DOHH2 (cell line): Measurements from ENCODE around the gene RIN3.

Experiments used
- H3F3A ChIP-seq: fragments of 200-600 bp; sonication (generic), shearing (Covaris generic); 2 replicates; pipeline ENCODE4 v1.6.0; 2016; ENCODE audit warnings: antibody characterized with exemption, mild to moderate bottlenecking; ENCODE audit not compliant: control insufficient read depth, insufficient read depth
- H3K27ac ChIP-seq: fragments of 200-600 bp; sonication (generic); 2 replicates; pipeline ENCODE4 v1.5.1; 2014; ENCODE audit warnings: low read depth, mild to moderate bottlenecking, low read length, moderate library complexity
- H3K27me3 ChIP-seq: fragments of 200-600 bp; sonication (generic); 2 replicates; pipeline ENCODE4 v1.6.1; 2014; ENCODE audit warnings: mild to moderate bottlenecking, low read length, mixed read lengths; ENCODE audit not compliant: control insufficient read depth
- H3K36me3 ChIP-seq: fragments of 200-600 bp; sonication (generic); 2 replicates; pipeline ENCODE4 v1.6.1; 2014; ENCODE audit warnings: mild to moderate bottlenecking, low read length, moderate library complexity, mixed read lengths; ENCODE audit not compliant: control insufficient read depth
- H3K4me1 ChIP-seq: fragments of 200-600 bp; sonication (generic); 2 replicates; pipeline ENCODE4 v1.6.1; 2014; ENCODE audit warnings: mild to moderate bottlenecking, low read length, mixed read lengths; ENCODE audit not compliant: control insufficient read depth
- H3K4me2 ChIP-seq: fragments of 200-600 bp; sonication (generic); 2 replicates; pipeline ENCODE4 v1.6.0; 2014; ENCODE audit warnings: mild to moderate bottlenecking, low read length, moderate library complexity
- H3K4me3 ChIP-seq: fragments of 200-600 bp; sonication (generic); 2 replicates; pipeline ENCODE4 v1.5.1; 2014; ENCODE audit warnings: mild to moderate bottlenecking, low read length, mixed read lengths
- H3K79me2 ChIP-seq: fragments of 200-600 bp; sonication (generic); 2 replicates; pipeline ENCODE4 v1.6.1; 2014; ENCODE audit warnings: mild to moderate bottlenecking, low read length, mixed read lengths; ENCODE audit not compliant: control insufficient read depth
- H3K9me2 ChIP-seq: fragments of 200-600 bp; sonication (generic); replicated peaks from 2 replicates; pipeline ENCODE4 v1.6.1; 2014; ENCODE audit warnings: mild to moderate bottlenecking, low read length, mixed read lengths; ENCODE audit not compliant: control insufficient read depth
- H3K9me3 ChIP-seq: fragments of 200-600 bp; sonication (generic); 2 replicates; pipeline ENCODE4 v1.6.1; 2014; ENCODE audit warnings: antibody characterized with exemption, low read length, mixed read lengths; ENCODE audit not compliant: control insufficient read depth, insufficient read depth
- H4K20me1 ChIP-seq: fragments of 200-600 bp; sonication (generic); 2 replicates; pipeline ENCODE4 v1.6.0; 2014; ENCODE audit warnings: low read depth, mild to moderate bottlenecking, antibody characterized with exemption, low read length, moderate library complexity; ENCODE audit not compliant: control insufficient read depth, insufficient read depth
- CTCF ChIP-seq: fragments of 200-600 bp; sonication (generic); IDR thresholded peaks from one replicate; pipeline ENCODE4 v1.5.1; 2014; ENCODE audit warnings: antibody characterized with exemption, mild to moderate bottlenecking, low read depth, low read length; ENCODE audit not compliant: poor library complexity, severe bottlenecking
- EZH2phosphoT487 ChIP-seq: fragments of 200-600 bp; sonication (generic); IDR thresholded peaks from 2 replicates; pipeline ENCODE4 v1.6.1; 2017; ENCODE audit warnings: borderline replicate concordance, mild to moderate bottlenecking, antibody characterized with exemption, low read length, moderate library complexity, mixed read lengths

The RIN3 gene

GRCh38 chr14:92557544-92557912, 43.9 kb downstream of the RIN3 start:
- no peaks in the 10 kb centered on the region for H3K79me2 ChIP-seq
- no peak overlapping the region for H3K4me3 ChIP-seq
- no peak for TF ChIP-seq EZH2phosphoT487
- no peak for TF ChIP-seq CTCF
- no peak overlapping the region for H3K4me2 ChIP-seq
- H3K9me3 ChIP-seq, result no peaks in the 10 kb centered on the region
- H3K27ac ChIP-seq, result no peak overlapping the region
- H3K36me3 ChIP-seq, result no peaks in the 10 kb centered on the region
- peaks cover 13% of the 10 kb centered on the region for H3K4me1 ChIP-seq
- H3F3A ChIP-seq, result no peaks in the 10 kb centered on the region
- H3K9me2 ChIP-seq, result no peaks in the 10 kb centered on the region
- no peaks in the 10 kb centered on the region for H4K20me1 ChIP-seq
- H3K27me3 ChIP-seq, result peaks cover 48% of the 10 kb centered on the region

DNA sequence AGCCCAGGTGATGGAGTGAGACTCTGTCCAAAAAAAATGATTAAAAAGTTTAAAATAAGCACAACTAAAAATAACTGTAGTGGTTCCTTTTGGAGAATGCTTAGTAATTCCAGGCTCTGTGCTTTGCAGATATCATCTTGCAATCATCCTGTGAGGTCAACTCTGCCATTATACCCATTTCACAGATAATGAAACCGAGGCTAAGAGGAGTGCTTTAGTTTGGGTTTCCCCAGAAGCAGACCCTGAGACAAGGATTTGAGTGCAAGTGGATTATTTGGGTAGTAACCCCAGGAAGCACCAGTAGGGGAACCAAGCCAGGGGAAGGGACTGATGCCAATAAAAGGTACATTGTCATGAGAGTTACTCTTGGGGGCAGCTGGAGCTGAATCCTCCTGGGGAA, 44.7 kb downstream of the RIN3 start:
- no peaks in the 10 kb centered on the region for H3F3A ChIP-seq
- no peak overlapping the region for H3K4me2 ChIP-seq
- no peak overlapping the region for H3K27ac ChIP-seq
- no peaks in the 10 kb centered on the region for H3K9me3 ChIP-seq
- H3K27me3 ChIP-seq, result peaks cover 47% of the 10 kb centered on the region
- no peaks in the 10 kb centered on the region for H3K36me3 ChIP-seq
- TF ChIP-seq EZH2phosphoT487, result no peak
- TF ChIP-seq CTCF, result no peak
- peaks cover 12% of the 10 kb centered on the region for H3K4me1 ChIP-seq
- H3K4me3 ChIP-seq, result no peak overlapping the region
- H3K79me2 ChIP-seq, result no peaks in the 10 kb centered on the region
- H4K20me1 ChIP-seq, result no peaks in the 10 kb centered on the region
- no peaks in the 10 kb centered on the region for H3K9me2 ChIP-seq

DNA sequence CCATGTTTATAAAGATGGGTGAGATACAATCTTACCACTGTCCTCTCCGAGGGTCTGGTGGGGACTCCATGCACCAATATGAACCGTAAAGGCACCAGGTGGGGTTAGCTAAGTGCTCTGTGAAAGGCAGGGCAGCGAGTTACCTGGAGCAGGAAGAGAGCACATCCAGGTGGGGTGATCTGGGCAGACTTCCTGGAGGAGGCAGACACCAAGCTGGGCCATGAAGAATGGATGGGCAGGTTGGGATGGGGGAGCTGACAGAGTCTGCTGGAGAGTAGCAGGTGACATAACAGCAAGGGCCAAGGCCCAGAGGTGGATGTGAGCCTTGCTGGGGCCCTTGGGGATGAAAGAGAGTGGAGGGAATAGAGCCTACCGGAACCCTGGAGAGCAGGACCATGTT, 45.9 kb downstream of the RIN3 start:
- peaks cover 42% of the 10 kb centered on the region for H3K27me3 ChIP-seq
- H3K79me2 ChIP-seq, result no peaks in the 10 kb centered on the region
- no peak overlapping the region for H3K27ac ChIP-seq
- no peaks in the 10 kb centered on the region for H3F3A ChIP-seq
- H3K4me1 ChIP-seq, result peaks cover 12% of the 10 kb centered on the region
- H3K9me3 ChIP-seq, result no peaks in the 10 kb centered on the region
- no peaks in the 10 kb centered on the region for H3K36me3 ChIP-seq
- H3K4me2 ChIP-seq, result no peak overlapping the region
- TF ChIP-seq EZH2phosphoT487, result no peak
- TF ChIP-seq CTCF, result no peak
- no peaks in the 10 kb centered on the region for H4K20me1 ChIP-seq
- H3K9me2 ChIP-seq, result no peaks in the 10 kb centered on the region
- H3K4me3 ChIP-seq, result no peak overlapping the region
